Common myeloid progenitor, CD34-positive (primary cell): ENCODE data around the gene P2RY12.
A peak's percentile ranks its signal among the peaks of the same experiment; 100 is the strongest.

Experiments used
- CTCF ChIA-PET: fragments of 350-600 bp; sonication (Branson Sonifier 250); formaldehyde crosslinking; loops from one replicate; lab custom pipeline; 2021; ENCODE audit warnings: antibody characterized with exemption; lab: Charles Lee
- POLR2A ChIA-PET: fragments of 350-600 bp; sonication (Branson Sonifier 250); formaldehyde crosslinking; loops from one replicate; lab custom pipeline; 2021; ENCODE audit warnings: antibody characterized with exemption; lab: Charles Lee
- DNase-seq, 3 donors: peaks; one replicate each; pipeline versions ENCODE4 v3.0.0 to v3.0.0-alpha.2; 2013
- H3K27ac ChIP-seq, 2 experiments: 1 replicate in 1 of 2; 2 replicates in 1 of 2; pipeline ENCODE4 v1.7.0; 2013; ENCODE audit warnings: inconsistent platforms in 2 of 2, low read length in 2 of 2, mild to moderate bottlenecking in 2 of 2, low read depth in 1 of 2, moderate library complexity in 1 of 2; ENCODE audit not compliant: severe bottlenecking in 2 of 2, insufficient read depth in 1 of 2, poor library complexity in 1 of 2
- H3K27me3 ChIP-seq, 5 experiments: replicated peaks in 2 of 5; 1 replicate in 3 of 5; 2 replicates in 2 of 5; pipeline versions ENCODE4 v1.6.1 to v1.7.0; 2013; ENCODE audit warnings: low read length in 4 of 5, mild to moderate bottlenecking in 2 of 5, moderate library complexity in 2 of 5, inconsistent platforms in 1 of 5; ENCODE audit not compliant: insufficient read depth in 5 of 5, control insufficient read depth in 4 of 5
- H3K36me3 ChIP-seq, 4 experiments: 1 replicate in 2 of 4; 2 replicates in 2 of 4; pipeline versions ENCODE4 v1.6.1 to v1.7.0; 2013; ENCODE audit warnings: low read length in 3 of 4, control low read depth in 1 of 4, mild to moderate bottlenecking in 1 of 4; ENCODE audit not compliant: control insufficient read depth in 4 of 4, insufficient read depth in 4 of 4
- H3K4me1 ChIP-seq, 4 experiments: 1 replicate in 3 of 4; 2 replicates in 1 of 4; pipeline versions ENCODE4 v1.6.1 to v1.7.1; 2013; ENCODE audit warnings: low read length in 3 of 4, mild to moderate bottlenecking in 3 of 4, control low read depth in 1 of 4, inconsistent platforms in 1 of 4, moderate library complexity in 1 of 4; ENCODE audit not compliant: control insufficient read depth in 4 of 4, insufficient read depth in 4 of 4; ENCODE audit errors: control extremely low read depth in 1 of 4
- H3K4me3 ChIP-seq, 7 experiments: 1 replicate in 4 of 7; 2 replicates in 3 of 7; pipeline versions ENCODE4 v1.5.1 to v1.7.0; 2013; ENCODE audit warnings: mild to moderate bottlenecking in 7 of 7, low read length in 6 of 7, moderate library complexity in 6 of 7, inconsistent platforms in 2 of 7, low read depth in 2 of 7, control low read depth in 1 of 7; ENCODE audit not compliant: insufficient read depth in 4 of 7, control insufficient read depth in 1 of 7; ENCODE audit errors: extremely low read depth in 1 of 7
- H3K9me3 ChIP-seq, 5 experiments: 1 replicate in 4 of 5; 2 replicates in 1 of 5; pipeline versions ENCODE4 v1.6.1 to v1.7.1; 2013; ENCODE audit warnings: low read length in 4 of 5, mild to moderate bottlenecking in 2 of 5, inconsistent platforms in 1 of 5, low read depth in 1 of 5, moderate library complexity in 1 of 5; ENCODE audit not compliant: control insufficient read depth in 4 of 5, insufficient read depth in 2 of 5; ENCODE audit errors: control extremely low read depth in 1 of 5
- WGBS: methylation state at CpG from one replicate; pipeline ENCODE4 v1.1.5; 2013; ENCODE audit not compliant: insufficient coverage; 5-methylcytosine and 5-hydroxymethylcytosine counted together

P2RY12 gene

DNA sequence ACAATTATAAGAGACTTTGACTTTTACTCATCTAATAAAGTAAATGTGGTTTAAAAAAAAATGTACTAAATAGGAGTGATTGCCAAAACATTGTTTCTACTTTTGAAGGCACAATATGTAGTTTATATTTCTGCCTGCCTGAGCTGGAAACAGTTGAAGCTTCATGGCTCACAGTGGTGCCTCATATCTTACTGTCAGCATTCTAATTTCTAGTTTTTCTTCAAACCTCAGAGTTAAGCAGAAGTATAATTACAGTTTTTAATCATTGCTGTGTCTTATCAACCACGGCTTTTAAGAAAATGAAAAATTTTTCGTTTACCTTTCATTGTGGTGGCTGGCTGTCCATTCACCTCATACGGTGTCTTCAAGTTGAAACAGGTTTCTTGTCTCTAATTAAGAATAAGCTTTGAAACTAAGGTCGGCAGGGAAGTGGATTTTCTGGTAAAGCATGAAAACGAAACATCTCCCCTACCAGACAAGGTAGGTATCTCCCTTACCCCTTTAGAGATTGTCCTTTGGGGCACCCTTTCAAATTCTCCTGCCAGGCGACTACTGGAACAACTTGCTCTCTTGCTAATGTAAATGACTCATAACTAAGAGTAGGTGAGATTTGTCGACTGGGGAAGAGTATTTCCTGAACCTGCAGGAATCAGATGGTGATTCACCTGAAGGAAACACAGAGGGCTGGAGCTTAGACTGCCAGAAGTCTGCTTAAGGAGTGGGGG is 68.1 kb downstream of the P2RY12 start, which contains the start of gene GPR87:
GPR87 (minus strand) TSS at position 554 of the 725 bp plus-strand sequence. CDS start 16,720 bp downstream, outside the sequence.
- ChIA-PET CTCF (interaction anchor here (1.2 kb wide), 1 partner anchor 11 kb away, joined by 3 read pairs; no protein-coding TSS in a partner anchor), POLR2A (interaction anchor here (1.0 kb wide), 1 partner anchor 99 kb away, joined by 3 read pairs; no protein-coding TSS in a partner anchor)
- WGBS, result 94% methylated on average over 5 of the region's 7 CpGs
- Histone ChIP-seq H3K27ac (no peak within 1 kb of the TSS), H3K36me3 (peaks cover 0 to 14% (median 3%) of the 10 kb centered on the region in 4 experiments), H3K4me3 (no peak within 1 kb of the TSS), H3K9me3 (no peaks in the 10 kb centered on the region), H3K27me3 (no peaks in the 10 kb centered on the region), H3K4me1 (peaks cover 0 to 10% (median 3%) of the 10 kb centered on the region in 4 experiments)
- peak in 1 of 3 donors; percentile 50 for DNase-seq

DNA sequence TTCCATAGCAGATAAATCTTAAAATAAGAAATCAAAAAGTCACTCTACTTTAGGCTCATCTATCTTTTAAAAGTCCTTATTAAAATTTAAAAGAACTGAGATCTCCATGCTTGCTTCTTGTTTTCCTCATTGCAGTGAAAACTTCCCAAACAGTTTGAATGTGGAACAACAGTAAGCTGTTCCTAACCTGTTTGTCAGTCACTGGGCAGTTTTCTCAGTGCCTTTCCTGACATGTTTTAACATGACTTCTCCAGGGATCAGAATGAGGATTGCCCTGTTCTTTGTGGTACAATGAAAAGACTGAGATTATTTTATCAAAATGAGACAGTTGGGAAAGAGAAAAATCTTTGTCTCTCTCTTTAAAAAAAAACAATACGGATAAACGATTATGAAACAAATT is 68.7 kb downstream of the P2RY12 start:
- Histone ChIP-seq H3K4me1 (peaks cover 0 to 4% (median 0%) of the 10 kb centered on the region in 4 experiments), H3K4me3 (no peak overlapping the region), H3K36me3 (peaks cover 0 to 11% (median 3%) of the 10 kb centered on the region in 4 experiments), H3K9me3 (no peaks in the 10 kb centered on the region), H3K27ac (no peak overlapping the region), H3K27me3 (no peaks in the 10 kb centered on the region)
- ChIA-PET CTCF (interaction anchor here (1.2 kb wide), 1 partner anchor 12 kb away, joined by 3 read pairs; no protein-coding TSS in a partner anchor), POLR2A (interaction anchor here (1.0 kb wide), 1 partner anchor 98 kb away, joined by 3 read pairs; no protein-coding TSS in a partner anchor)
- DNase-seq, result no peak
- WGBS, result no CpG with 5 or more reads among the region's 2 CpGs

DNA sequence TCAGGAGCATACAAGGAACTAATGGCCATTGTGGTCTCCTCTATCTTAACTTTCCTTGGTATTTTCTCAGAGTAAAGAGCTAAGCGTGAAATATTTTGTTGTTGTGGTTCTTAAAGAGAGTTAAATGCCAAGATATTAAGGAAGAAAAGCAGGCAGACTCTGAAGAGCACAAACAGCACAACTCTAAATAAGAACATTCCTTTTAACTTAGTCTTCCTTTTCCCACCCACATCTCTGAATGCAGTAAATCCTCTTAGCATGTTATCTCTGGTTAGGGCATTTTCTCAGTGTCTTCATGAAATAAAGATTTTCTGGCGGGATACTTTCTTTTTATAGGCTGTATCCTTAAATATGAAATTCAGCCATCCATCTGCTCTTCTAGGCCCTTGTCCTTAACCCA is 69.4 kb downstream of the P2RY12 start:
- ChIA-PET POLR2A (no interaction called here), CTCF (no interaction called here)
- no peaks in the 10 kb centered on the region for H3K4me1 ChIP-seq
- no CpG with 5 or more reads among the region's 2 CpGs for WGBS
- H3K36me3 ChIP-seq, result peaks cover 0 to 11% (median 4%) of the 10 kb centered on the region in 4 experiments
- no peak overlapping the region for H3K27ac ChIP-seq
- no peaks in the 10 kb centered on the region for H3K27me3 ChIP-seq
- H3K9me3 ChIP-seq, result no peaks in the 10 kb centered on the region
- no peak overlapping the region for H3K4me3 ChIP-seq
- no peak for DNase-seq

DNA sequence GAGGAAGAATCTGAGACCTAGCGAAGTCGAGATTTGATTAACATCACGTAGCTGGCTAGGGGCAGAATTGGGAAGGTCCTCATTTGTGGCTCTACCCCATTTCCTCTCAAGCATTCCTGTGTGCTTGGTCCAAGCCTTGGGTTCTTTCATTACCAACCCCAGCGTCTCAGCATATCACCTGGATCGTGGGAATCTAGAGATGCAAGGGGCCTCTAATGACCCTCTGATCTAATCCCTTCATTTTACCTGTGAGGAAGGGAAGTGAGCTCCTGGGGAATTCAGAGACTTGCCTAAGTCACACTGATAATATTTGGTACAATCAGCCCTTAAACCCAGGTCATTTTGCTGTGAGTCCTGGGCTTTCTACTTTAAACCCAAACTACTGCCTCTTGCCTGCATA is 70.0 kb downstream of the P2RY12 start:
- POLR2A ChIA-PET, result no interaction called here
- Histone ChIP-seq H3K9me3 (no peaks in the 10 kb centered on the region), H3K27me3 (no peaks in the 10 kb centered on the region), H3K36me3 (peaks cover 0 to 11% (median 4%) of the 10 kb centered on the region in 4 experiments), H3K4me1 (no peaks in the 10 kb centered on the region), H3K27ac (no peak overlapping the region), H3K4me3 (no peak overlapping the region)
- 93% methylated on average over 3 of the region's 5 CpGs for WGBS
- CTCF ChIA-PET, result interaction anchor here (1.7 kb wide), 1 partner anchor 10 kb away, joined by 6 read pairs; no protein-coding TSS in a partner anchor
- no peak for DNase-seq

DNA sequence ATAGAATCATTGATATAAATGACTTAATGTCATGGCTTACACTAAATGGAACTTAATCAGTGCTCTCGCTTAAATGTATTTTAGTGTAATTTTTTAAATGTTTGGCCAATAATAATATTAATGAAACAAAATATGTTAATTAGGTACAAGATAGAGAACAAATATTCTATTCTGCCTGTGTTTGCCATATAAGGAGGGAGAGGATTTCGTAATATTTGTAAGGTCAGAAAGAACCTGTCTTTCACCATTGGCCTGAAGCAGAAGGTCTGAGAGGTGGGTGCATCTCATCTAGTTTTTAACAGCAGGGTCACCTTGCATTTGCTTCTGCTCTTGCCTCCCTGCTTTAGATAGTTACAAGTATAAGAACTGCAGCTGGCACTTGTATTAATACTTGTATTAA is 70.4 kb downstream of the P2RY12 start:
- H3K36me3 ChIP-seq, result peaks cover 0 to 11% (median 4%) of the 10 kb centered on the region in 4 experiments
- no peaks in the 10 kb centered on the region for H3K9me3 ChIP-seq
- H3K27me3 ChIP-seq, result no peaks in the 10 kb centered on the region
- no peaks in the 10 kb centered on the region for H3K4me1 ChIP-seq
- CTCF ChIA-PET, result interaction anchor here (0.6 to 1.7 kb wide), 3 partner anchors 9 to 202 kb away, joined by 3 to 6 read pairs (median 3); no protein-coding TSS in a partner anchor
- DNase-seq, result no peak
- no peak overlapping the region for H3K4me3 ChIP-seq
- no CpG with 5 or more reads among the region's 2 CpGs for WGBS
- POLR2A ChIA-PET, result no interaction called here
- H3K27ac ChIP-seq, result no peak overlapping the region

DNA sequence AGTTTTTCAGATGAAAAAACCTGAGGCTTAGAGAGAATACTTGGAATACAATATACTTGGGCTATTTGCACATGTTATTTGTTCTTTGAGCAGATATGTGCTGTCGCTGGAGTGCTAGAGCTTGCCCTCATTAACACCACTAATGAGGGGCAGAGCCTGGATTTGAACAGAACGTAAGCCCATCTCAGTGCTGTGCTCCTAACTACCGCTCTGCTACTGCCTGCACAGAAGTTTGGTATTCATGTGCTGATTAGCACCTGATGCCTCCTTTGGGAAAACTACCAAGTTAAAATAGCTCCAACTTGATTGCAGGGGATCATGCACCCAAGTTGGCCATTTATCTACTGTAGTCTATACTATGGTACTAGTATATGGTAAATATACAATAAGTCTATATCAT is 71.6 kb downstream of the P2RY12 start:
- Histone ChIP-seq H3K27ac (no peak overlapping the region), H3K4me3 (no peak overlapping the region), H3K4me1 (no peaks in the 10 kb centered on the region), H3K27me3 (no peaks in the 10 kb centered on the region), H3K9me3 (no peaks in the 10 kb centered on the region), H3K36me3 (peaks cover 0 to 11% (median 4%) of the 10 kb centered on the region in 4 experiments)
- WGBS, result 100% methylated on average over 3 of the region's 3 CpGs
- DNase-seq, result no peak
- CTCF ChIA-PET, result interaction anchor here (0.8 to 1.7 kb wide), 4 partner anchors 8 to 85 kb away, joined by 3 to 6 read pairs (median 4); no protein-coding TSS in a partner anchor
- POLR2A ChIA-PET, result no interaction called here

DNA sequence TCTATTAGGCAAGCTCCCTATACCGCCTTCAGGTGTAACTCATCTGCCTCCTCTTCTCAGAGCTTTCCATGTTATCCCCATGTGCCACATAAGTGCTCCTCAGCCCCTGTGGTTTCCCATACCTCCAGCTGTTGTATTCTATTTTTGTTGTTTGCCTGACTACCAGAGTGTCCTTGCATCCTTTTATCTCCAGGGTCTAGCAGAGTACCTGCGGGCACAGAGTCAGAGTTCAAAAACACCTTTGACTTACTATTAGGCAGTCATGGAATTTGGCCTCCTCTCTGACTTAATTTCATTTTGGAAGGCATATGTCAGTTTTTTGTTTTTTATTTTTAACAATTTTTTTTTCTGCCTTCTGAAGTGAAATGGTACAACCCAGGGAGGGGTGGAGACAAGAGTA is 75.0 kb downstream of the P2RY12 start:
- peaks cover 0 to 9% (median 4%) of the 10 kb centered on the region in 4 experiments for H3K36me3 ChIP-seq
- no peaks in the 10 kb centered on the region for H3K9me3 ChIP-seq
- no peak overlapping the region for H3K4me3 ChIP-seq
- WGBS, result 100% methylated on average over 2 of the region's 2 CpGs
- H3K27me3 ChIP-seq, result no peaks in the 10 kb centered on the region
- DNase-seq, result no peak
- H3K27ac ChIP-seq, result no peak overlapping the region
- ChIA-PET POLR2A (no interaction called here), CTCF (interaction anchor here (2.3 kb wide), 1 partner anchor 16 kb away, joined by 6 read pairs; no protein-coding TSS in a partner anchor)
- peaks cover 0 to 3% (median 0%) of the 10 kb centered on the region in 4 experiments for H3K4me1 ChIP-seq
